GM18868 (cell line): ENCODE data around the gene ATP7A.
"Not testable (repeated sequence)": the region's sequence is repeated elsewhere in the genome, so short reads cannot be mapped to it uniquely, and the experiment has no call there.

ENCODE experiments used
- ATAC-seq: cut with Tn5 transposase; IDR thresholded peaks from one replicate; pipeline ENCODE4 v1.9.1; 2021; ENCODE audit warnings: mild to moderate bottlenecking, moderate library complexity; ENCODE audit not compliant: unreplicated experiment

The ATP7A gene

DNA sequence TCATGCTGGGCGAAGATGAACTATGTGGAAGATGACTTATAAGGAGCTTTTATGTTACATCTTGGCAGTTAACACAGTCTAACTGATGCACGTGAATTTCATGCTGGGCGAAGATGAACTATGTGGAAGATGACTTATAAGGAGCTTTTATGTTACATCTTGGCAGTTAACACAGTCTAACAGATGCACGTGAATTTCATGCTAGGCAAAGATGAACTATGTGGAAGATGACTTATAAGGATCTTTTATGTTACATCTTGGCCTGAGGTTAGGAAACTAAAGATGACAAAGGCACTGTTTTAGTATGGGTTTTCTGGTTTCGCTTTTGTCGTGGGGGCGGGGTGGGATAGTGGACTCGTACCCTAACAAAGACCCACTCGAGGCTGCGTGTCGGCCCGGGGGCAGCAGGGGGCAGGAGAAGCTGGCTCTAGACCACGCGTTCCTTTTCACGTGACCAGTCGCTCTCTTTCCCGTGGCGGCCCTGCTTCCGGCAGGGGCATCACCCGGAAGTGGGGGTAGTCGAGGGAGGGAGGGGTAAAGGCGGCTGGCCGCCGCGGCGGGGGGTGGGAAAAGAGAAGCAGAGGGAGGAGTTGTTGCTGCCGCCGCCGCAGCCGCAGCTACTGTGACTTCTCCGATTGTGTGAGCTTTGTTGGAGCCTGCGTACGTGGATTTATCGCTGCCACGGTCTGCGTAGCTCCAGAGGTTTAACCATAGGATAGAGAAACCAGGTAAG lies at the start of gene ATP7A:
ATP7A (plus strand) TSS at position 586 of the 733 bp plus-strand sequence. CDS start 60,949 bp downstream, outside the sequence.
- peak; percentile 95 for ATAC-seq

DNA sequence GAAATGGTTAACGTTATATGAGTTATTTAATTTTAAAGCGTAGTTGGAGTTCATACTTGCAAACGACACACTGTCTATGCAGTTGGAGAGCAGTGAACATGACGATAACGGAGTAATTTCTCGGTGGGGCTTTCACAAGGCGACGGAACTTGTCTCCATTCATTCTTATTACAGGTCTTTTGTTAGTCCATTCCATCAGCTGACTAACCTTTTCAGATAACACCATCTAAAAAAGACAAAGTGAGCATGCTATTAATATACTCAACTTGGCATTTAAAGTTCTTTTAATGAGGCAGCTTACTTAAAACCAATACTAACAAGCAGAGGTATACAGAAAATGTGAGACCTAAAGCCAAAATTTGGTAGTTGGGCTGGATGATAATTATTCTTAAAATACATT lies 35.1 kb upstream of the ATP7A start:
- ATAC-seq = no peak

DNA sequence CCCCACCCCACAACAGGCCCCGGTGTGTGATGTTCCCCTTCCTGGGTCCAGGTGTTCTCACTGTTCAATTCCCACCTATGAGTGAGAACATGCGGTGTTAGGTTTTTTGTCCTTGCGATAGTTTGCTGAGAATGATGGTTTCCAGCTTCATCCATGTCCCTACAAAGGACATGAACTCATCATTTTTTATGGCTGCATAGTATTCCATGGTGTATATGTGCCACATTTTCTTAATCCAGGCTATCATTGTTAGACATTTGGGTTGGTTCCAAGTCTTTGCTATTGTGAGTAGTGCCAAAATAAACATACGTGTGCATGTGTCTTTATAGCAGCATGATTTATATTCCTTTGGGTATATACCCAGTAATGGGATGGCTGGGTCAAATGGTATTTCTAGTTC lies 29.1 kb upstream of the ATP7A start:
- not testable (repeated sequence) for ATAC-seq

DNA sequence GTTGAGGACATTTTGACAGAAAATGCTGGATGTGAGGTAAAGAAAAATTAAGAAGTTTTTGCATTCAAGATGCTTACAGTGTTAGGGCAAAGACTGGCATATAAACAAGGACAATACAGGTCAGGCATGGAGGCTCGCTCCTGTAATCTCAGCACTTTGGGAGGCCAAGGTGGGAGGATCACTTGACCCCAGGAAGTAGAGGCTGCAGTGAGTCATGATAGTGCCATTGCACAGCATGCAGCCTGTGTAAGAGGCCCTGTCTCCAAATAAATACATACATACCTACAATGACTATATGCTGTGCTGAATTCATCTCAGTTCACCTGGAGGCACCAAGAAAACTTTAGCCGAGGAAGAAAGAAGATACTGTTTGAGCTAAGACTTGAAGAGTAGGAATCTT lies 17.6 kb upstream of the ATP7A start:
- ATAC-seq = no peak

DNA sequence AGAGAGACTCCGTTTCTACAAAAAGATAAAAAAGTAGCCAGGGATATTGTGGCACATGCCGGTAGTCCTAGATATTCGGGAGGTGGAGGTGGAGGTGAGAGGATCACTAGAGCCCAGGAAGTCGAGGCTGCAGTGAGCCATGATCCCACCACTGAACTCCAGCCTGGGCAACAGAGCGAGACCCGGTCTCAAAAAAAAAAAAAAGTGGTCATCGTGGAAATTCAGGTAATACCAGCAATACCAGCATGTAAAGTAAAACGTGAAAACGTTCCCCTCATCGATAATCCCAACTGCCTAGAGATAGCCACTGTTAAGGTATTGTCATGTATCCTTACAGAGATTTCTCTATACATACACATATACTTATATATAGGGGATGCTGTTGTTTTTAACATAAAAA lies 16.8 kb upstream of the ATP7A start:
- no peak for ATAC-seq

DNA sequence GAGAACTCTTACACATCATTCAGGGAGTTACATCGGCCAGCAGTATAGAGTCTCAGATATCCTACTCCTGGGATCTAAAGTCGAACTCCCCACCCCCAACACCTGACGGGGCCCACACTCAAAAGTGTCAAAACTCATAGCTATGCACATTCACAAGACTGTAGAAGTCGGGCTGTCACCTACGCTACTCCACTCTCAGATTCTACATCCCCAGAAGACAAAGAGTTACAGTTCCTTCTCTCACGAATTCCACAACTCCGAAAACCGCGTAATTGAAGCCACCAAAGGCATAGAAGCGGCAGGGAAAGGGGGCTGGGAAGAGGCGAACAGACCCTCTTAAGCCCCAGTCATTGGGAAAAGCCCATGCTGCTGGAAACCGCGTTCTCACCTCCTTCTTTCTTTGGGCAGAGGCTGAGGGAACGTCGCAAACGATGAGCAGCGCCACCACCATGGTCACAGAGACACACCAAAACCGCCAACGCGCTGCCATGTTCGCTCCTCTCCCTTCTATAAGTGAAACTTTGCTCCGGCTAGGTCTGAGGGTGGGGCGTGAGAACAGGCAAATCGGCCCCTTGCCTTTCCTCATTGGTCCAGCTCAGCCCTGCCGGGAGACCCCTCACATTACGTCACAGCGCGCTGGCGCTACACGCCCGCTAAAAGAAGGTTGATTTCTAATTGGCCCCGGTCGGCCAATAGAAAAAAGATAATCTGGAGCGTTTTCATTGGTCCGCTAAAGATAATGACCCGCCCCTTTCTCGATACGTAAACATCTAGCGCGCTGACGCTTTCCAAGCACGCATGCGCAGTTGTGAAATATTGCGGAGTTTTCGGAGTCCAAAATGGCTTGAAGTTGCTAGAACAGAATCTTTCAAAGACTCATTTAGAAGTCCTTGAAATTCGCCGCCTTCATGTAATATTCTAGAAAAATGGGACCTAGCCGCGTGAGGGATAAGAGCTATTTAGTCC lies 15.3 kb upstream of the ATP7A start, which contains the start of gene MAGT1:
MAGT1 (minus strand) TSS at position 515 of the 966 bp plus-strand sequence; CDS start at position 490, 25 bp downstream.
- peak; percentile 94 for ATAC-seq

DNA sequence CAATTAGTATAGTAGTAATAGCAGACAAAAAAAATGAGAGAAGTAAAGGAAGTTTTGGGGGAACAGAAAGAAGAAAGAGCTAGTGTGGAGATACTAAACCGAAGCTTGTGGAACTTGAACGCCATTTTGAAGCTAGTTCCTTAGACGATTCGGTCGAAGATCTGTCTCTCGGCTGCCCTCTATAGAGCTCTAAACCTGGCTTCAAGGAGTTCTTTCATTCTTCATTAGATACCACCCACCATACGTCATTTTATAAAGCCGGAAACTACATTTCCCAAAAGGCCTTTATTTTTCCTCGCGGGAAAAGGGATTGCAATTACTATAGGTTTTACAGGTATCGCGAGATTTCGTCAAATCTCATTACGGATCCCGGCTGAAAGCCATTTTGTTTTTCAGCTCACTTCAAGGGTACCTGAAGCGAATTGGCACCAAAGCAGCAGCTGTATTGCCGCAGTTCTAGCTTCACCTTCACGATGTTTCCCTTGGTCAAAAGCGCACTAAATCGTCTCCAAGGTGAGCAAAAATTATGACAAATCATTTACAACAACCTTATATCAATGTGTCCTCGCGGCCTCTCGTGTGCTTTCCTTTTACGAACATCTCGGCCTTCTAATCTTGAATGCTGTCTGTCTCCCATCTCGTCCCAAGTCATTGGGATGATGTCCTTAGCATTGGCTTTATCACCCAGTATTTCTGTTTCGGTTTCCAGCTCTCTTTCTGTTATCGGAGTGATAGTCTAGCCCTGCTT lies 11.2 kb upstream of the ATP7A start, which contains the start of gene COX7B:
COX7B (plus strand) TSS at position 388 of the 748 bp plus-strand sequence; CDS start at position 474, 86 bp downstream.
- ATAC-seq = peak; percentile 61

DNA sequence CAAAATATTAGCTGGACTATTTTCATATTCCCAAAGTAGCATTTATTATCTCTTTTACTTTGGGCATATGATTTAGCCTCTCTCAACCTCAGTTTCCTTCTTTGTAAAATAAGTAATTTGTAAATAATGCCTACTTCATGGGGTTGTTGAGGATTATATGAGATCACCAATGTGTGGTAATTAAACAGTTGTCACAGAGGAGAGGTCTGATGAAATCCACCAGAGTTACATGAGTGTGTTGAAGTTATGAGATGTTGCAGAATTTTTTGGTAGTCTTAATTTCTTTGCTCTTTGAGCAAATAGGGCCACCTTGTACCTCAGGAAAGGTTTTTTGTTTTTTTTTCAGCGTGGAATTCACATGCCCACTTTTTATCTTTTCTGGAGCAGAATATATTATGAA lies 9.8 kb upstream of the ATP7A start:
- no peak for ATAC-seq

GRCh38 chrX:77901506-77901905 lies 9.0 kb upstream of the ATP7A start:
- ATAC-seq = no peak

GRCh38 chrX:77917294-77917933 lies 6.9 kb downstream of the ATP7A start:
- peak; percentile 61 for ATAC-seq

GRCh38 chrX:77918568-77918967 lies 8.1 kb downstream of the ATP7A start:
- ATAC-seq = no peak

- ATAC-seq = peak; percentile 33
Measured at GRCh38 chrX:77919370-77919769, 8.9 kb downstream of the ATP7A start.

DNA sequence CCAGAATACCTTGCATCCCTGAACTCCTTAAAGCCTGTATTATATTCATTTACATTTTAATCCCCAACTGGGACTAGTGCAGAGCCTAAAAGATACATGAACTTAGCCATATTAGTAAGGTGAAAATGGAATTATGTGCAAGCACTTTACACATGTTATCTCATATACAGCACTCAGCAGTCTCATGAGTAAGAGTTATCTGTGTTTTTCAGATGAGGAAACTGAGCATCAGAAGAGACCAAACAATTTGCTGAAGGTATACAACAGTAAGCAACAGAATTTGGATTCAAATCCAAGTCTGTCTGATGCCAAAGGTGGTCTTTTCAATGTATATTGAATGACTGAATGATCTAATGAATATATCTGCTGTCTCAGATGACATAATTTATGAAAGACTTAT lies 12.3 kb downstream of the ATP7A start:
- no peak for ATAC-seq

DNA sequence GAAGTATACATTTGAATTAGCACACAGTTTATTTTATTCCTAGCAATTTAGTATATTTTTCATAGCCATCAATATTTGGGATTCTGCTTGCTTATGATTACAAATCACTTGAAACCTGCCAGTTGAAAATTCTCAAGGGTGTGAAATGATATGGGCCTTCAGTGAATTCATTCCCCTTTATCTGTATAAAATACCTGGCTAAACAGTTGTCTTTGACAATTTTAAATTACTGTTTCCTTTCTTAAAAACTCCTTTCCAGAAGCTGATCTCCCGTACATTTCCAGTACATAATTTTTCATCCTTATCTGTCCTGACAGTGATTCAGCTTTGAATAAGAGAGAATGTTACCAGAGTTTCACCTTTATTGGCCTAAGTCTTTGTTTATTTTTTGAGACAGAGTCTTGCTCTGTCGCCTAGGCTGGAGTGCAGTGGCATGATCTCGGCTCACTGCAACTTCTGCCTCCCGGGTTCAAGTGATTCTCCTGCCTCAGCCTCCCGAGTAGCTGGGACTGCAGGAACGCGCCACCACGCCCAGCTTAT lies 13.9 kb downstream of the ATP7A start:
- ATAC-seq = no peak

DNA sequence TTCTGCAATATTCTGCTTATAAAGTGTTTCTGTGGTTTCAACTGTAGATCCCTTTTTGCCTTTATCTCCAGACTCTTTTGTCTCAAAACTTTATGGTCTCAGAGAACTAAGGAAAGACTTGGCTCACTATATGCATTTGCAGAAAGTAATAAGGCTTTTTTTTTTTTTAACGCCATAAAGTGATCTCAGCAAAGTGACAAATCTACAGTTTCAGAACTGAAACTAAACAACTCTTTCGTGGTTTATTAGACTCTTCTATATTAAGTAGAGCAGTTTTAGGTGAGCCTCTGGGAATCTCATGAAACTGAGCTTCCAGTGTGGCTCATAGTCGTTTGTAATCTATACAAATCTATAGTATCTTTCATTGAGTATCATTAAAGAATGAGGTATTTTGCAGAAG lies 15.3 kb downstream of the ATP7A start:
- ATAC-seq = peak; percentile 65

DNA sequence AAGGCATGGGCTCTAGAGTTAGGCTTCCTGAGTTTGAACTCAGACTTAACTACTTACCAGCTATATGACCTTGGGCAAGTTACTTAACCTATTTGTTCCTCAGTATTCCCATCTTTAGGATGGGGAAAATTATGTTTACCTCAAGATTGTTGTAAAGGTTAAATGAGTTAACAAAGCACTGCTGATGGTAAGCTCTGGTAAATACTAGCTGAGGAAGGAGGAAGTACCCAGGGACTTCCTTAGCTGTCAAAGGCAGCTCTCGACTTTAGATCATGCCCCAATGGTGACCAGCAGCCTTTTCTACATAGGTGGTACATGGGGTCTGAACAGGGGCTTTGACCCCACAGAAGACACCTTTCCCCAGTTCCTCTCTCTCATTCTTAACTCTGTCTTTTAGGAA lies 20.1 kb downstream of the ATP7A start:
- no peak for ATAC-seq

- ATAC-seq = no peak
Measured at GRCh38 chrX:77935886-77936285, 25.4 kb downstream of the ATP7A start.

- no peak for ATAC-seq
Measured at GRCh38 chrX:77936299-77936698, 25.8 kb downstream of the ATP7A start.

DNA sequence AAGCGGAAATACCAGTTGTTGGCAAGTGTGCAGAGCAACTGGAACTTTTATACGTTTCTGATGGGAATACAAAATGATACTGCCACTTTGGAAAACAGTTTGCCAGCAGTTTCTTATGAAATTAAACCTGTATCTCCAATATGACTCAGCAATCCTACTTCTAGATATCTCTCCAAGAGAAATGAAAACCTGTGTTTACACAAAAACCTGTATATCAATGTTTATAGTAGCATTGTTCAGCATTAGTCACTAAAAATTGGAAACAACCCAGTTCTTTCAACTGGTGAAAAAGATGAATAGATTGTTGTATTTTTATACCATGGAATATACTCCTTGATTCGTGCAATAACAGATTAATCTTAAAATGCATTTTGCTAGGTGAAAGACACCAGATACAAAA lies 26.8 kb downstream of the ATP7A start:
- ATAC-seq = no peak

GRCh38 chrX:77938083-77938680 lies 27.7 kb downstream of the ATP7A start:
- ATAC-seq = no peak
